DND-41 (cell line): ENCODE measurements around the gene ZNF3.

Experiments used
- CTCF ChIP-seq: IDR thresholded peaks from 2 replicates; pipeline ENCODE4 v1.5.1; 2012; ENCODE audit warnings: borderline replicate concordance, low read length, moderate library complexity, mild to moderate bottlenecking; ENCODE audit not compliant: poor library complexity, severe bottlenecking; ENCODE audit errors: extremely low read depth
- EZH2 ChIP-seq: IDR thresholded peaks from 3 replicates; pipeline ENCODE4 v1.6.1; 2012; ENCODE audit warnings: borderline replicate concordance, low read depth, mild to moderate bottlenecking, moderate library complexity, low read length, inconsistent platforms; ENCODE audit not compliant: severe bottlenecking

- TF ChIP-seq CTCF: no peak
- no peak for TF ChIP-seq EZH2
These were observed 15.9 kb downstream of the ZNF3 start for GRCh38 chr7:100065452-100066186.
